UCSD-AML1 (cell line): ENCODE measurements around the gene IPPK.

Experiments used
- DNase-seq: peaks from one replicate; lab custom pipeline; 2025; ENCODE audit not compliant: unreplicated experiment; lab: John Stamatoyannopoulos, UW

Gene IPPK

GRCh38 chr9:92686954-92687353 lies 17.0 kb upstream of the IPPK start:
- peak; percentile 26 for DNase-seq

- no peak for DNase-seq
Observed at GRCh38 chr9:92685022-92685421, 15.1 kb upstream of the IPPK start.

GRCh38 chr9:92682269-92682668 lies 12.3 kb upstream of the IPPK start:
- no peak for DNase-seq

- no peak for DNase-seq
Observed at GRCh38 chr9:92680166-92681119, 10.5 kb upstream of the IPPK start.

GRCh38 chr9:92679413-92680165 lies 9.7 kb upstream of the IPPK start:
- no peak for DNase-seq

GRCh38 chr9:92671323-92671722 lies 1.4 kb upstream of the IPPK start:
- DNase-seq: no peak

- peak; percentile 46 for DNase-seq
Observed at GRCh38 chr9:92669527-92669889, 423 bp downstream of the IPPK start.

GRCh38 chr9:92668746-92669526 lies 995 bp downstream of the IPPK start:
- peak; percentile 33 for DNase-seq

- no peak for DNase-seq
Observed at GRCh38 chr9:92666912-92667532, 2.9 kb downstream of the IPPK start.

- no peak for DNase-seq
Observed at GRCh38 chr9:92666236-92666635, 3.7 kb downstream of the IPPK start.

GRCh38 chr9:92665836-92666235 lies 4.1 kb downstream of the IPPK start:
- DNase-seq: no peak

- no peak for DNase-seq
Observed at GRCh38 chr9:92664394-92665152, 5.4 kb downstream of the IPPK start.

GRCh38 chr9:92663951-92664350 lies 6.0 kb downstream of the IPPK start:
- no peak for DNase-seq

GRCh38 chr9:92663126-92663525 lies 6.8 kb downstream of the IPPK start:
- no peak for DNase-seq

- DNase-seq: no peak
Observed at GRCh38 chr9:92661743-92662142, 8.2 kb downstream of the IPPK start.

GRCh38 chr9:92661127-92661526 lies 8.8 kb downstream of the IPPK start:
- DNase-seq: no peak

- DNase-seq: no peak
Observed at GRCh38 chr9:92660266-92660665, 9.7 kb downstream of the IPPK start.

- no peak for DNase-seq
Observed at GRCh38 chr9:92659601-92660000, 10.3 kb downstream of the IPPK start.

GRCh38 chr9:92658611-92659010 lies 11.3 kb downstream of the IPPK start:
- no peak for DNase-seq

- no peak for DNase-seq
Observed at GRCh38 chr9:92658176-92658575, 11.8 kb downstream of the IPPK start.
